ENCODE results near the gene CPT1C. TPM values are rescaled to one million over a fixed set of nuclear protein-coding genes. Genes with fewer than 3 reads are reported as not detected.

Gene CPT1C
- polyA plus RNA-seq, 1 donor (not counting 4 experiments of a cell fraction or from before 2014, with no cell fraction given), result 0.41 TPM

DNA sequence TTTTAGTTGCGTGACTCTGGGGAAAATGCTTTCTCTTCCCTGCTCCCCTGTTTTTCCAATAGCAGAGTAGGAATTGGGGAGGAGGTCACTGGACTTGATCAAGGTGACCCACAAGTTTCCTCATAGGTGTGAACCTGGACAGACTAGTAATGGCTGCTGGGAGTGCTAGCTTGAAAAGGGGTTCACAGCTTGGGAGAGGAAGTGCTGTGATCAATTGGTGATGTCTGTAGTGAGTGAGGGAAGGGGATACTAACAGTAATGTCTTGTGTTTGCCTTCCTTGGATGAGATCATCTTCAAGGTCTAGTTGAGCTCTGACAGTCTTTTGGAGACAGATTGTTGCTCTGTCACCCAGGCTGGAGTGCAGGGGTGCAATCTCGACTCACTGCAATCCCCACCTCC is 23.4 kb upstream of the CPT1C start:
- Histone ChIP-seq H4K20me1 (ENCODE audit: control insufficient read depth, extremely low read depth, insufficient read depth, low read length) (peaks cover 11% of the 10 kb centered on the region), H3K4me3 (ENCODE audit: control insufficient read depth in 2 of 3, extremely low read depth in 1 of 3, insufficient read depth in 2 of 3, low read depth in 1 of 3, low read length in 3 of 3) (no peak overlapping the region), H3K27ac (ENCODE audit: control insufficient read depth, insufficient read depth, low read length) (no peak overlapping the region), H3K27me3 (ENCODE audit: control insufficient read depth, extremely low read depth, insufficient read depth, low read length) (no peaks in the 10 kb centered on the region), H3K9me1 (ENCODE audit: control insufficient read depth, extremely low read depth, insufficient read depth, low read length) (no peaks in the 10 kb centered on the region), H2AFZ (ENCODE audit: control insufficient read depth, low read length) (no peak overlapping the region), H3K4me1 (ENCODE audit: control insufficient read depth, extremely low read depth, insufficient read depth, low read length) (peaks cover 12% of the 10 kb centered on the region), H3K9ac (ENCODE audit: control insufficient read depth, extremely low read depth, insufficient read depth, low read length) (no peak overlapping the region), H3K4me2 (ENCODE audit: control insufficient read depth, extremely low read depth, insufficient read depth, low read depth, low read length) (no peak overlapping the region), H3K79me2 (ENCODE audit: control insufficient read depth, insufficient read depth, low read length) (peaks cover 31% of the 10 kb centered on the region), H3K9me3 (ENCODE audit: control insufficient read depth, low read depth, low read length) (no peaks in the 10 kb centered on the region), H3K36me3 (ENCODE audit: control insufficient read depth in 2 of 2, extremely low read depth in 1 of 2, insufficient read depth in 2 of 2, low read length in 2 of 2) (peaks cover 3 to 14% of the 10 kb centered on the region in 2 experiments)
- dilution Hi-C loops (cut with MboI; ENCODE audit: extremely low pct_ligation_motif_present, low sequenced_read_pairs), result no loop called here
- TF ChIP-seq EZH2 (IDR thresholded peaks at IDR 0.05; ENCODE audit: low read length), result no peak
- TF ChIP-seq, protein P1, sequence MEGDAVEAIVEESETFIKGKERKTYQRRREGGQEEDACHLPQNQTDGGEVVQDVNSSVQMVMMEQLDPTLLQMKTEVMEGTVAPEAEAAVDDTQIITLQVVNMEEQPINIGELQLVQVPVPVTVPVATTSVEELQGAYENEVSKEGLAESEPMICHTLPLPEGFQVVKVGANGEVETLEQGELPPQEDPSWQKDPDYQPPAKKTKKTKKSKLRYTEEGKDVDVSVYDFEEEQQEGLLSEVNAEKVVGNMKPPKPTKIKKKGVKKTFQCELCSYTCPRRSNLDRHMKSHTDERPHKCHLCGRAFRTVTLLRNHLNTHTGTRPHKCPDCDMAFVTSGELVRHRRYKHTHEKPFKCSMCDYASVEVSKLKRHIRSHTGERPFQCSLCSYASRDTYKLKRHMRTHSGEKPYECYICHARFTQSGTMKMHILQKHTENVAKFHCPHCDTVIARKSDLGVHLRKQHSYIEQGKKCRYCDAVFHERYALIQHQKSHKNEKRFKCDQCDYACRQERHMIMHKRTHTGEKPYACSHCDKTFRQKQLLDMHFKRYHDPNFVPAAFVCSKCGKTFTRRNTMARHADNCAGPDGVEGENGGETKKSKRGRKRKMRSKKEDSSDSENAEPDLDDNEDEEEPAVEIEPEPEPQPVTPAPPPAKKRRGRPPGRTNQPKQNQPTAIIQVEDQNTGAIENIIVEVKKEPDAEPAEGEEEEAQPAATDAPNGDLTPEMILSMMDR (optimal IDR thresholded peaks at IDR 0.05 in 1 of 3, IDR thresholded peaks at IDR 0.05 in 1 of 3, conservative IDR thresholded peaks at IDR 0.05 in 1 of 3; ENCODE audit: extremely low read depth in 1 of 3, insufficient read depth in 2 of 3, low read length in 3 of 3), result no peak
- no peak for FAIRE-seq
- DNase-seq (ENCODE audit: low read depth, low spot score), result no peak

- Histone ChIP-seq H4K20me1 (ENCODE audit: control insufficient read depth, extremely low read depth, insufficient read depth, low read length) (no peaks in the 10 kb centered on the region), H3K4me1 (ENCODE audit: control insufficient read depth, extremely low read depth, insufficient read depth, low read length) (no peaks in the 10 kb centered on the region), H3K36me3 (ENCODE audit: control insufficient read depth in 2 of 2, extremely low read depth in 1 of 2, insufficient read depth in 2 of 2, low read length in 2 of 2) (peaks cover 0 to 5% of the 10 kb centered on the region in 2 experiments), H2AFZ (ENCODE audit: control insufficient read depth, low read length) (no peak overlapping the region), H3K27me3 (ENCODE audit: control insufficient read depth, extremely low read depth, insufficient read depth, low read length) (no peaks in the 10 kb centered on the region), H3K79me2 (ENCODE audit: control insufficient read depth, insufficient read depth, low read length) (peaks cover 19% of the 10 kb centered on the region), H3K4me3 (ENCODE audit: control insufficient read depth in 2 of 3, extremely low read depth in 1 of 3, insufficient read depth in 2 of 3, low read depth in 1 of 3, low read length in 3 of 3) (no peak overlapping the region), H3K9me1 (ENCODE audit: control insufficient read depth, extremely low read depth, insufficient read depth, low read length) (no peaks in the 10 kb centered on the region), H3K9ac (ENCODE audit: control insufficient read depth, extremely low read depth, insufficient read depth, low read length) (no peak overlapping the region), H3K27ac (ENCODE audit: control insufficient read depth, insufficient read depth, low read length) (no peak overlapping the region), H3K9me3 (ENCODE audit: control insufficient read depth, low read depth, low read length) (no peaks in the 10 kb centered on the region), H3K4me2 (ENCODE audit: control insufficient read depth, extremely low read depth, insufficient read depth, low read depth, low read length) (no peak overlapping the region)
- DNase-seq (ENCODE audit: low read depth, low spot score), result no peak
- dilution Hi-C loops (cut with MboI; ENCODE audit: extremely low pct_ligation_motif_present, low sequenced_read_pairs), result no loop called here
- no peak for FAIRE-seq
- TF ChIP-seq, protein P1 (optimal IDR thresholded peaks at IDR 0.05 in 1 of 3, IDR thresholded peaks at IDR 0.05 in 1 of 3, conservative IDR thresholded peaks at IDR 0.05 in 1 of 3; ENCODE audit: extremely low read depth in 1 of 3, insufficient read depth in 2 of 3, low read length in 3 of 3), result no peak
- TF ChIP-seq EZH2 (IDR thresholded peaks at IDR 0.05; ENCODE audit: low read length), result no peak
Observed at GRCh38 chr19:49669516-49669915, 21.4 kb upstream of the CPT1C start.

Measured in keratinocyte (primary cell).